NCI-H2196 treated with DMSO at 0.1 percent for 48 hours (cell line): ENCODE results near the gene MNDA.

Source experiments
- DNase-seq: peaks from one replicate; lab custom pipeline; 2025; ENCODE audit not compliant: unreplicated experiment; lab: John Stamatoyannopoulos, UW

MNDA gene

GRCh38 chr1:158830904-158831507, at the start of gene MNDA:
MNDA (plus strand) TSS chr1:158831351; CDS start chr1:158842154, 10,803 bp downstream.
- no peak for DNase-seq

GRCh38 chr1:158793604-158794003, 37.5 kb upstream of the MNDA start:
- DNase-seq = no peak

GRCh38 chr1:158794247-158794646, 36.9 kb upstream of the MNDA start:
- no peak for DNase-seq

GRCh38 chr1:158798531-158798930, 32.6 kb upstream of the MNDA start:
- no peak for DNase-seq

- no peak for DNase-seq
Measured at GRCh38 chr1:158799689-158800088, 31.5 kb upstream of the MNDA start.

GRCh38 chr1:158800526-158800925, 30.6 kb upstream of the MNDA start:
- DNase-seq = no peak

- DNase-seq = no peak
Measured at GRCh38 chr1:158801396-158801795, 29.8 kb upstream of the MNDA start.

DNA sequence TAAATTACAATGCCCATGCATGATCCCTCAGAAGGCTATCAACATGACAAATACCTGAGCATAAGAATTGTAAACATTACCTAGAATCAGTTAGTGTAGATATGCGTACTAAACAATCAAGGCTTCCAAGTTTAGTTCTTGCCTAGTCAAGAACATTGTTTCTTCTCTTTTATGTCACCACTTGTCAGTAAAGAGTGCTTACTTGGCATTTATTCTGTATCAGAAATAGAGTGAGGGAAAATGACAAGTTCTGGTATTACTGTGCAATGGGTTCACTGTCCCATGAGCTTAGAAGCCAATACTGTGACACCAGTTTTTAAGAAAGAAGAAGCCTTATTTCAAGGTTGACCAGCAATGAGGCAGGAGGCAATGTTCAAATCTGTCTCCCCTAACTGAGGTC, 27.5 kb upstream of the MNDA start:
- DNase-seq = no peak

DNA sequence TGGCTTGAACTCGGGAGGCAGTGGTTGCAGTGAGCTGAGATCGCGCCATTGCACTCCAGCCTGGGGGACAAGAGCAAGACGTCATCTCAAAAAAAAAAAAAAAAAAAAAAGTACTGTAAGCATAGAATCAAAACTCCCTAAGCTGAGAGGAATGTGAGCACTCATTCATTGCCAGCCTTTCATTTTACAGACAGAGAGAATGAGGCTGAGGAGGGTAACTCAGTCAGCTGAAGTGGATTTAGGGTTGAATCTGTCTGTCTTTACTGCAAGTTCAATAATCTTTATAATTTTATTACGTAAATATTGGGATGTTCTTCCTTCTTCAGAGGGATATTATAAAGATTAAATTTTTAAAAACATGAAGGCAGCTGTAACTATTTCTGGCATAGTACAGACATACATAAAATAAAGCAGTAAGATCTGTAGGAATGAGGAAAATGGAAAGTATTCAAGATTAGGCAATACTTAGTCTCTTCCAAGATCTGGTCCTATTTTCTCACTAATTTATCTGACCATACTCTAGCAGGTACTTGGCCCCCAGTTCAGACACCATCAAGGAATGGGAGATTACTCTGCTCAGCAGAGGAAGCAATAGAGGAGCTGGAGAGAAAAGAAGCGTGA, 24.1 kb upstream of the MNDA start:
- DNase-seq = no peak

DNA sequence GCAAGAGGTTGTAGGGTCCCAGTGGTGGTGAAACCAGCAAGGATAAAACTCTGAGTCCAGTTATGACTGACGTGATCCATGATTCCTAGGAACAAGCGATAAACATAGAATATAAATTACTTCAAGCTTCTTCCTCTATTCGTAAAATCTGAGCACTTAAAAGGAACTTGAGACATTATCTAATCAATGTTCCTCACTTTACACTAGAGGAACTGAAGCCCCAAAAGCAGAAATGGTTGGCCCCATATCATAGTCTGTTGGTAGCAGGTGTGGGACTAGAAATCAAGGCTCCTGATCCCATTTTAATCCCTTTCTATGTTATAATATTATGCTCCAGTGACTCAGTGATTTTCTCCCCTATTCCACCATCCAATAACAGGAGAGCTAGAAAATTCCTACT, 21.9 kb upstream of the MNDA start:
- DNase-seq = no peak

- DNase-seq = no peak
Measured at GRCh38 chr1:158809862-158810261, 21.3 kb upstream of the MNDA start.

DNA sequence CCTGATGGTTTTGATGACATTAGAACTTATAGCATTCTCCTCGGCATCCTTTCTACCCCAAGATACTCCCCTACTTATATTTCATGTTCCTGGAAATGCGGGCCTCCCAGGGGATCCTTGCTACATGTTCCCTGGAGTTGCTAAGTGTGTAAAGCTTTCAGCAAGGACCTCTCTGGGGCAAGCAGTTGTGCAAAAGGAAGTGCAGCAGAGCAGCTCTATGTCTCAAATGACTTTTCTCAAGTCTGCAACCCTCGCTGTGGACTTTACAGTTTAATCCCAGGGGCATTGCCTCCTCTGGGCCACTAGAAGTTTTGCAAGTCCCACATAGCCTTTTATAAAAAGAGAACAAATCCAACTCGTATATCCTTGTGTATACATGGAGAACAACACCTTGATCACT, 20.8 kb upstream of the MNDA start:
- DNase-seq = no peak

DNA sequence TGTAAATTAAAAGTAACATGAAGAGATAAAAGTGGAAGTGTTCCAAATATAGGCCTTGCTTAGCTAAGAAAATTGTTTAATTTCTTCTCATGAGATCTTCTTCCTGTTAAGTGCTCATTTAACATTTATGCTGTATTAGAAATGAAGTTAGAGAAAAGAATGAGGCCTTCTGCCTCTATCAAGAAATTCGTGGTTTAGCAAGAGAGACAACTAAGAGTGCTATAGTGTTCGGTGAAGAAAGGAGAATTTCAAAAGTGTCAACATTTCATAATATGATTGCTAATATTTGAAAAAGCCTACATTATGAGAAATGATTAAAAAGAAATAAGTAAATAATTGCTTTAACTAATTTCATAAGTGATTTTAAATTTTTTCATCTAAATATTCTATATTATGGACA, 18.8 kb upstream of the MNDA start:
- DNase-seq = no peak

DNA sequence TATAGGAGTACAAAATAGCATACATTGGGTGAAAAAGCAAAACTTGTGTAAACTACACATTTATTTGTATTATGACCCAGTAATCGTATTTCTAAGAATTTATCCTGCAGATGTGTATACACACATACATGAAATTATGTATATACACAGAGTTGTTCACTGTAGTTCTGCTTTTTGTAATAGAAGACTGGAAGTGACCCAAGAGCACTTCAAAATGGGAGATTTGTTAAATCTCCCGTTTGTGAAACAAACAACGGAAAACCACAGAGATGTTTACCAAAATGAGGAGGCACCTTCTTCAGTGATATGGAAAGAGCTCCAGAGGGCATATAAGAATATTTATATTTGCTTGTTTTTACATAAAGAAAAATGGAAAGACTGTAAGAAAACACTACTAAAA, 18.0 kb upstream of the MNDA start:
- no peak for DNase-seq

DNA sequence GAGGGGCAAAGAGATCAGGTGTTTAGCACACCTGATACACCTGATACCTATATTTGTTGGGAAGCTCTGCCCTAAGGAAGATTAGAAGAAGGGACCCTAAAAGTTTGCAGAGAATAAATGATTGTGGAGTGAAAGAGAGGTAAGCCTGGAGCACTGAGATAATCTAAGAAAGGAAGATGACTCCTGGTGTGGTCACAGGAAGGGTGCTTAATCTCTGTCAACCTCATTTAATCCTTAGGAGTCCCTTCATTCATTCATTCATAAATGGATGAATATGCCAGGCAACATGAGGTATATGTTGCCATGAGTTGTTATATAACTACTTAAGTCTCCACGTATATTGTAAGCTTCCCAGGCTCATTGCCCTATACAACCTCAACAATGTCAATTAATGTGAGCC, 16.2 kb upstream of the MNDA start:
- no peak for DNase-seq

DNA sequence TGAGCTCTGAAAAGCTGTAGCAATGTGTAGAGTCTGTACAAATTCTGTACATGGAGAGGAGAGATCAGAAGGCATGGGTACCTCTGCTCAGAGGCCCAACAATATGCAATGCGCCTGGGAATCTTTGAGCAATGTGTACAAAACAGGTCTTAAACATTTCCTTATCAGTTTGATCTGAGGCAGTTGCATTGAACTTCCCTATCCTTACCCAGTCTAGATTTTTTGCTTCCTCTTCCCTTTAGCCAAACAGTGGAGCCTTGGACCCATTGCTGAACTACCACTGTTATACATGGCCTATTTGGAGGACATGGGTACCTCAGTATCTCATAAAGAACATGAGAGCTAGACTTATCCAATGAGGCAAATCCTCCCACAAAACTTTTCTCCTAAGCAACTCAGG, 12.6 kb upstream of the MNDA start:
- no peak for DNase-seq

DNA sequence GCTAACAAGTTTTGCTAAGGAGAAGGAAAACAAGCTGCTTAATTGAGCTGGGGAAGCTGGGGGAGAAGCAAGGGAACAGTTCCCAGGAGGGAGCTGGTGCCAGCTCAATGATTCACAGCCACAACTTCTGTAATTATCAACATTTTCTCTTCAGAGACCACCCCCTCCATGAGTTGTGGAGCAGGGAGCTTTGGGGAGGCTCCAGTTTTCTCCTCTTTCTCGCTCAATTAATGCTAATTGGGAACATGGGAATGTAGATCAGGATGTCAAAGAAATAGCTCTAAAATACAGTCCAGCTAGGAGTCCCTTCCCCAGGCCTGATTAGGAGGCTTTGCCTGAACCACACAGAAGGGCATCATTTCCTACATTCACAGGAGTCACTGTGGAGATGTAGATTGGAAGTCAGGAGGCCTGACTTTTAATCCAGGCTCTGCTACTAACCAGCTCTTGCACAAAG, 12.1 kb upstream of the MNDA start:
- DNase-seq = no peak

GRCh38 chr1:158819461-158820443, 11.4 kb upstream of the MNDA start:
- DNase-seq = no peak

- DNase-seq = no peak
Measured at GRCh38 chr1:158821723-158822122, 9.4 kb upstream of the MNDA start.

GRCh38 chr1:158830074-158830677, 975 bp upstream of the MNDA start:
- no peak for DNase-seq

GRCh38 chr1:158833264-158833663, 2.1 kb downstream of the MNDA start:
- no peak for DNase-seq
